ENCODE measurements around the gene XPO5.
A peak's percentile ranks its signal among the peaks of the same experiment; 100 is the strongest.
"Not testable (repeated sequence)": the region's sequence is repeated elsewhere in the genome, so short reads cannot be mapped to it uniquely, and the experiment has no call there.

The XPO5 gene

DNA sequence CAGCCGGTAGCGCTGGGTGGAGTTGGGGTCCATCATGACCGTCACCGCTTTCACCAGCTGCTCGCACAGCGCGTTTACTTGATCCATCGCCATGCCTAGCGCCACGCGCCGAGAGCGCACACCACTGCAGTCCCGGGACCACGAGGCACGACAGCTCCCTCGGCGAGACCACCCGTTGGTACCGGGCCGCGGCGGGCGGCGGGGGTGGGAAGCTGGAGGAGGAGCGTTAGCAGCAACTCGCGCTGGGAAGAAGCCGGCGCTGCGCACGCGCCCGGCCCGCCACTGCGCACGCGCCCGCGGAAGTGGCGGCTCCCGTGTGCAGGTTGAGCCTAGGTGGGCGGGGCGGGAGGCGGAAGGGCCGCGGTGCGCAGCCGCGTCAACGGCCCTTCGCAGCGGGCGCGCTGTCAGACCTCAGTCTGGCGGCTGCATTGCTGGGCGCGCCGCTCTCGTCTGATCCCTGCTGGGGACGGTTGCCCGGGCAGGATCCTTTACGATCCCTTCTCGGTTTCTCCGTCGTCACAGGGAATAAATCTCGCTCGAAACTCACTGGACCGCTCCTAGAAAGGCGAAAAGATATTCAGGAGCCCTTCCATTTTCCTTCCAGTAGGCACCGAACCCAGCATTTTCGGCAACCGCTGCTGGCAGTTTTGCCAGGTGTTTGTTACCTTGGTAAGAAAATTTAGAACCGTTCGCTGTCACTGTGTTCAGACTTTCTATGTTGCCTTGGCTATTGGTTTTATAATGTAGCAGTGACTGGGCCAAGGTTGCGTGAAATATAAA is at the start of gene XPO5, which contains the start of gene POLH:
TSS of gene XPO5 (minus strand) at position 267 of the 780 bp plus-strand sequence. CDS start at position 93, 174 bp downstream.
TSS of gene POLH (plus strand) at position 414 of the 780 bp plus-strand sequence. CDS start 6,135 bp downstream, outside the sequence.
- DNase-seq = peak; percentile 89

DNA sequence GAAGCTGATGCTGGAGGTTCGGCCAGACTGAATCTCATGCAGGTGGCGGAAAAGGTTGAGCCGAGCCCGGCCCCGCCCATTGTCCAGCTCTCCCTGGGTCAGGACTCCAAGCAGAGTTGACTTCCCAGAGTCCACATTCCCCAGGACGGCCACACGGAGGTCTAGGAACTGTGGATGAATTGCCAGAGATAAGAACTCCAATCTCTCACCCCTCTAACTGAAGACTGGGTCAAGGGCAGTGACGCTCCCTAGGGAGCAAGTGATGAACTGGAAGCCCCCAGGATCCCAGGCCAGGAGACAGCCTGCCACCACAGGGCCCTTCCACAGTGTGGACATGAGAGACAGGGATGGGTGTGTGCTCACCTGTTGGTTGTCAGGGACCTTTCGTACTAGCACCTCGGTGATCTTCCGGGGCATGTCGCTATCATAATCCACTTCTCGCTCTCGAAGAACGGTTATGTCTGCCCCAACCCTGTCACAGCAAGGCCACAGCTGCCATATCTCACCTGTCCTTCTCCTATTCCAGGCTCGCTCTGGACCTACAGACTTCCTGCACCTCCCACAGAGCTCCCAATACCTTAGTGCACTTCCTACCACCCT is 49.7 kb upstream of the XPO5 start:
- DNase-seq = no peak

DNA sequence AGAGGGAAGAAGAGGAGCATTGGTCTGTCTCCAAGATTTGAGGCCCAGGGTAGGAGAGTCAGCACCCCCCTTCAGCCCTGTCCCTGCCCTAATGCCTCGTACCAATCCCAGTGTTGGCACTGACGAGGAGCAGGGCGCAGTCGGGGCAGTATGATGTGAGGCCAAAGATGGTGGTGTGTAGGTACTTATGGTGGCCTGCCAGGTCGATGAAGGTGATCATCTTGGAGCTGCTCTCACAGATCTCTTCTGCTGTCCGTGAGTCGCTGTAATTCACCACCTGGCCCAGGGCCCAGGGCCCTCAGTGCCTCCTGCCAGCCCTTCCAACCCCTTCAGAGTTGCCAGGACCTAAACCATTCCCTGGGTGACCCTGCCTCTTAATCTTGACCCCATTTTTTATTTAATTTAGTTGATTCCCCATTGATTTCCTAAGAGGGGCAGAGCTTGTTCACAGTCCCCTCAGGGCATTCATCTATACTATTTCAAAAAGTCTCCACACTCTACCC is 49.0 kb upstream of the XPO5 start:
- DNase-seq = no peak

DNA sequence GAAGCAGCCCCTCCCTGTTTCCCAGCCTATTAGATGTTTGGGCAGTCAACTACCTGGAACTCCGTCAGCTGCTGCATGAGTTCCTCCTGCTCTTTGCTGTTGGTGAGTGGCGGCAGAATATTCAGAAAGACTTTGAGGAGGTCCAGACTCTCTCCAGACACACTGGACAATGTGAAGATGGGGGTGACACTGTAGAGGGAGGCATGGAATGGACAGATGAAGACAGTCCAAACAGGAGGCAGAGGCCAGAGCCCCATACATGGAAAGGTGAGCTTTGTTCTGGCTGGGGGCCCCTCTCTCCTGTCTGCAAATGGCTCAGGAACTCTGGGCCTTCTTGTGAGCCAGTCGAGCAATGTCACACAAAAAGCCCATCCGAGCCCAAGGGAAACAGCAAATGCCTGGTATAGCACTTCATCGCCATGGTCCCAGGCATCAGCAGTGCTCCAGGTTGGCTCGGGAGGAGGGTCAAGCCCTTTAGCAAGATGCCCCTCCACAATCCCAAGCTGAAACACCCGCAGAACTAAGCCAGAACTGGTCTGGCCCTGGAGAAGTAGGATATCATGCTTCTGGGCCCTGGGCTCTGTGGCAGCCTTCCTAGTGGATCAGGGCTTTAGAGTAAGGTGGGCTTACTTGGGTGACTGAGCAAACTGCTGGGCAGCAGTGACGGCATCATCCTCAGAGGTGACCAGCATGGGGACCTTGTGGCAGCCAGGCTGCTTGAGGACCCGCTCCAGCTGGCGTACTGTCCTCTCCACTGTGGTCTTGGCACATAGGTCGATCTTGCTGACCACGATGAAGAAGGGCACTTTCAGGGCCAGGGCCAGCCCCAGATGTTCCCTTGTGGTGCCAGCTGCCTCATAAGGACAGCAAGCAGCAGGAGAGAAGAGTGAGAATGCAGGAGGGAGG is 48.3 kb upstream of the XPO5 start:
- DNase-seq = no peak

DNA sequence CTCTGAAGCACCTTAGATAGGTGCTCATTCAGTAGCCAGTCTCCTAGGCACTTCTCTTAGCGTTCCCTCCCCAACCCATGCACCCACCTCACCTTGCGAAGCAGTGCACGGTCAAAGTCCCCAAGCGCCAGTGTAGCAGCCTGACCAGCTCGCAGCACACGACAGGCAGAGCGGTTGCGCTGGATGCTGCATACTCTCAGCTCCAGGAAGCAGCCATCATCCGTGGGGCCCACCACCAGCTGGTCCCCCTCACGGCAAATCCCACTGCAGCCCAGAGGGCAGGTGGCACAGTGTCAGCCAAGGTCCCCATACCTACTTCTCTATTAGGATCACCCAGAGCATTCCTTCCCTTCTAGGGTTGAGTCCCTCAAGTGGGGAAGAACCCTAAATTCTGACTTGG is 46.7 kb upstream of the XPO5 start:
- no peak for DNase-seq

DNA sequence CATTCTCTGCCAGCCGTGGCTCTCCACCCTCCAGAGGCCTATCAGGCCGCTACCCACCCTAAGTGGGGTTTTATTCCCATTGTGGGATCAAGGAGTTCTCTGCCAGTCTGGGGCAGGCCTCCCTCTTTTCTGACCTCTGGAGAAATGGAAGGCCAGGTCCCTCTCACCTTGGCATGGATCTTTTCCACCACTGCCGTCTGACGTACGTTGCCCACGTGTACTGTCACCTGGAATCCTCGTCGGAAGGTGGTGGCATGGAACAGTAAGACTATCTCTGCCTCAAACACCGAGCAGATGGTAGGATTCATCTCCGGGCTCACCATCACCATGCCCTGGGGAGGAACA is 46.0 kb upstream of the XPO5 start:
- no peak for DNase-seq

DNA sequence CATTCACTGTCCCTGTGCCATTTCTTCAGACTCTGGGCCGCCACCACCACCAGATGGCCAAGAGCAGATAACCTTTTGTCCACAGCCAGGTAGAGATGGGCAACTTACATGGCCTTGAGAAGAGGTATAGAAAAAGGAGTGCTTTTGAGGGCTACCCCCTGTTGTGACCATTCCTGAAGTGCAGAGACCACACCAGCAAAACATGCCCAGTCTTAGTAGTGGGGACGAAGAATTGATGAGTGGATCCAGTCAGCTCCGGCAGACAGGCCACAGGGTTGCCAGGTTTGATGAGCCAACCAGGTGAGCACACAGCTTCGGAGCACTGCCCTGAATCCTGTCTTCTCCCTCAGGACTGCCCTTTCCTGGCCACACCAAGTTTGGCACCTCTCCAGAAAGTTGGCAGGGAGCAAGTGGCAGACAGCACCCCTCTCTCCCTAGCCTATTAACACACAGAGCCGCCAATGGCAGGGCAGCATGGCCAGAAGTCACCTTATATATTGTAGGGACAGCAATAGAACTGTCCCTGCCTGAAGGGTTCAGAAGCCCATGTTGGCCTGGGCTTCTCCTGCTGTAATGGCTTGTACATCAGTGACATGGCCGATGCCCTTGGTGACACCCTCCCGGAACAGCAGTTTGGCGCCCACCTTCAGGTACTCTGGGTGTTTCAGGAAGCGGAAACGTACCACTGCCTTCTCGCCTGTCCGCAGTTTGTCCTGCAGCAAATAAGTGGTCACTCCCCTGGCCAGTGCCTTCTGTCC is 45.4 kb upstream of the XPO5 start:
- DNase-seq = no peak

DNA sequence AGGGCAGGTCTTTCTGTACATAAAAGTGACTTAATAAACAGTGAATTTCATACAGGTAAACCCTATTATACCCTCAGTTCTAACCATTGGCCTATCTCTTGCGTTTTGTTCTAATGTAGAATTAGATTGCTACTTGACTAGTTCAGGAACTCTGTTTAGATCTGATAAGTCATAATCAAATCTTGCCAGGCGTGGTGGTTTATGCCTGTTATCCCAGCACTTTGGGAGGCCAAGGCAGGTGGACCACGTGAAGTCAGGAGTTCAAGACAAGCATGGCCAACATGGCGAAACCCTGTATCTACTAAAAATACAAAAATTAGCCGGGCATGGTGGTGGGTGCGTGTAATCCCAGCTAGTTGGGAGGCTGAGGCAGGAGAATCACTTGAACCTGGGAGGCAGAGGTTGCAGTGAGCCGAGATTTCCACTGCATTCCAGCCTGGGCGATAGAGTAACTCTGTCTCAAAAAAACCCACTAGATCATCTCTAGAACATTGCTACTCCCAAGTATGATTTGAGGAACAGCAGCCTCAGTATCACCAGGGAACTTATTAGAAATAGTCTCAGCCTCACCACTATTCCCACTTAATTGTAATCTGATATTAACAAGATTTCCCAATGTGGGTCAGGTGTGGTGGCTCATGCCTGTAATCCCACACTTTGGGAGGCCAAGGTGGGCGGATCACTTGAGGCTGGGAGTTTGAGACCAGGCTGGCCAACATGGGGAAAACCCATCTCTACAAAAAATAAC is 41.1 kb upstream of the XPO5 start:
- DNase-seq = no peak

DNA sequence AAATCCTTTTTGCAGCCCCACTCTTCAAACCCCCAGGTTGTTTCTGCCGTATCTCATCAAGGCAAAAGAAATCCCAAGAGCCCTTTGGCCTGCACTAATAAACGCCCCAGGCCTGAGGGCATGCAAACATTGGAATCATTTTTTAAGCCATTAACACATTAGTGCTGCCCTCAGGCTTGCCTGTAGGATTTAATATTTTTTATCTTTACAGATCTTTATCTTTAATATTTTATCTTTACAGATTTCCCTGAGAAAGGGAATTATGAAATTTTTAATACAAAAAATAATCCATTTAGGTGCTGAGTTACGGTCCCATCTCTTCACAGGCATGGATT is 38.5 kb upstream of the XPO5 start:
- no peak for DNase-seq

DNA sequence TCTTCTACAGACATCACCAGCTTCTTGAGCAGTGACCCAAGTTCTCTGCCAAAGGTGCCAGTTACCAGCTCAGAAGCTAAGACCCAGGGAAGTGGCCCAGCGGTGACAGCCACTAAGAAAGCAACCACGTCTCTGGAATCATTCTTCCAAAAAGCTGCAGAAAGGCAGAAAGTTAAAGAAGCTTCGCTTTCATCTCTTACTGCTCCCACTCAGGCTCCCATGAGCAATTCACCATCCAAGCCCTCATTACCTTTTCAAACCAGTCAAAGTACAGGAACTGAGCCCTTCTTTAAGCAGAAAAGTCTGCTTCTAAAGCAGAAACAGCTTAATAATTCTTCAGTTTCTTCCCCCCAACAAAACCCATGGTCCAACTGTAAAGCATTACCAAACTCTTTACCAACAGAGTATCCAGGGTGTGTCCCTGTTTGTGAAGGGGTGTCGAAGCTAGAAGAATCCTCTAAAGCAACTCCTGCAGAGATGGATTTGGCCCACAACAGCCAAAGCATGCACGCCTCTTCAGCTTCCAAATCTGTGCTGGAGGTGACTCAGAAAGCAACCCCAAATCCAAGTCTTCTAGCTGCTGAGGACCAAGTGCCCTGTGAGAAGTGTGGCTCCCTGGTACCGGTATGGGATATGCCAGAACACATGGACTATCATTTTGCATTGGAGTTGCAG is 38.0 kb upstream of the XPO5 start:
- no peak for DNase-seq

DNA sequence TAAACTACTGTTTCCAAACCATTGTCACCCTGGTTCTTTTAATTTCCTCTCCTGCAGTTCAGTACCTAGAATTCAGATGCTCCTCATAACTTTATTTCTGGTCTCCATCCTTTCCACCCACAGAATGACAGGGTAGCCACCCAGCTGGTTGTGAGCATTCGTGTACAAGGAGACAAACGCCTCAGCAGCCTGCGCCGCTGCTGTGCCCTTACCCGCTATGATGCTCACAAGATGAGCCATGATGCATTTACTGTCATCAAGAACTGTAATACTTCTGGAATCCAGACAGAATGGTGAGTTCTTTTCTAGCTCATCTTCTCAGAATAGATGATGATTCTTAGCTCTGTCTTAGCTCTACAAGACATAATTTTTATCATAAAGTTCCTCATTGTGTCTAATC is 34.6 kb upstream of the XPO5 start:
- no peak for DNase-seq

DNA sequence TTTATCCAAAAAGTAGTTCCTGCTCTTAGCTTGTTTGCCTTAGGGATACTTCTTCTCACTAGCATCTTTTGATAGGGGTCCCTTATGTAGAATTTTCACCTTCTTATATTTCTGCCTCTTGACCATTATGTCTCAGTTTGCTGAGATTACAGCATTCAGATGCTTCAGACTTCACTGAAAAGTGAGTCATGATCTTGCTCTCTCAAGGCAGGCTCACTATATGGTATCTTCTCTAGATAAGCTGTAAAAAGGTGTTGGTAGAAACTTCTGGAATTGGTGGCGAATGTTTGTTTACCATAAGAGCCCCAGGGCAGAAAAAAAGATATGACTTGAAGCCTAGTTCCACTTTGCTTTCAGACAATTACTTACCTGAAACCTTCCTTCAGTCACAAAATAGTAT is 33.6 kb upstream of the XPO5 start:
- no peak for DNase-seq

DNA sequence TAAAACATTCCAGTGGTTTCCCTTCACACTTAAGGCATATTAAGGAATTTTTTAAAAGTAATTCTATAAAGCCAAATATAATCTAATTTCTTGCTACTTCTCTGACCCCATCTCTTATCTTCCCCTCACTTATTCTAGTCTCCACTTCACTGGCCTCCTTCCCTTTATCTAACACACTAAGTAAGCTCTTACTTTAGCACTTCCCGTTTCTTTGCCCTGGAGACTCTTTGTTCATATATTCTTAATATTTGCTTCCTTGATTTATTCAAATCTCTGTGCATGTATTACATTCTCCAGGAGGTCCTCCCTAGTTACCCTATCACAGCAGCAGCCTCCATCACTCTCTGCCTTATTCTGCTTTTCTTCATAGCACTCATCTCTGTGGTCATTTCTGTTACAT is 33.0 kb upstream of the XPO5 start:
- no peak for DNase-seq

DNA sequence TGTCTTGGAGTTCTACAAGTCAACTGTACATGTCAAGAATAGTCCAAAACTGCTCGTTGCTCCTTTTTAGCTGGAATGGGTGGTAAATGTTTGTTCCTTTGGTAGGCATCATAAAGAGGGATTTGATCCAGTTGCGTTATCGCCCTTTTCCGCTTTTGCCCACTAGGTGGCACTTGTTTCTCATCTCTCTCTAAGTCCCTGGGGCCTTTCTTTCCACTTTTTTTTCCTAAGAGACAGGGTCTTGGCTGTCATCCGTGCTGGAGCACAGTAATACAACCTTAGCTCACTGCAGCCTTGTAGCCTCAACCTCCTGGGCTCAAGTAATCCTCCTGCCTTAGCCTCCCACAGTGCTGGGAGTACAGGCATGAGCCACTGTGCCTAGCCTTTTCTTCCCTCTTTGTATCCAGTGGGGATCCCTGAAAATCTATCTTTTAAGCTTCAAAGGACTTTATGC is 32.5 kb upstream of the XPO5 start:
- DNase-seq = peak; percentile 75

DNA sequence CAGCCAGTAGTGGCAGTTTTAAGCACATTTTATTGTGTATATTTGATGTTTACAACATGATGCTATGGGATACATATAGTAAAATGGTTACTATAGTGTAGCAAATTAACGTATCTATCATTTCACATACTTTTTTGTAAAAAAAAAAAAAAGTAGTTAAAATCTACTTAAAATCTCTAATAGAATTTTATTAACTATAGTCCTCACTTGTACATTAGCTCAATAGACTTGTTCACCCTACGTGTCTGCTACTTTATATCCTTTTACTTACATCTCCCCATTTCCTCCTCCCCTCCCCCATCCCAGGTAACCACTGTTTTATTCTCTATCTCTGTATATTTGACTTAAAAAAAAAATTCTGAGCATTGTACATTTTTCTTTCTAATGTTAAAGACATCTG is 30.2 kb upstream of the XPO5 start:
- no peak for DNase-seq

DNA sequence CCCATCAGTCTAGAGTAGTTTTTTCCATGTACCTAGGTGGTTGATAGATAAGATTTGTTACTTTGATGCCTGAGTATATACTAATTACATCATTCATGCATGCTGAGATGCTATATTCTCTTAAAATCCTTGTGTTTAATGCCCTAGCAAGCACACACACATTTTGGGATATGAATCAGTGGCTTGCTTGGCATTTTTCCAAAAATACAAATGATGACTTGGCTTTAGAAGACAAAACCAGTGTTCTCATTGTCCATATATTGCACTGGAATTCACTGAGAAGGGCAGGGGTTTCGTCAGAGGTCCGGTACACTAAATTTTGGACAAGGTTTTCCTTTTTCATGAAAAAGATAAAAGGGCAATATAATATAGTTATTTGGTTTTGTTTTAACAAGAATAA is 28.3 kb upstream of the XPO5 start:
- DNase-seq = peak; percentile 77

DNA sequence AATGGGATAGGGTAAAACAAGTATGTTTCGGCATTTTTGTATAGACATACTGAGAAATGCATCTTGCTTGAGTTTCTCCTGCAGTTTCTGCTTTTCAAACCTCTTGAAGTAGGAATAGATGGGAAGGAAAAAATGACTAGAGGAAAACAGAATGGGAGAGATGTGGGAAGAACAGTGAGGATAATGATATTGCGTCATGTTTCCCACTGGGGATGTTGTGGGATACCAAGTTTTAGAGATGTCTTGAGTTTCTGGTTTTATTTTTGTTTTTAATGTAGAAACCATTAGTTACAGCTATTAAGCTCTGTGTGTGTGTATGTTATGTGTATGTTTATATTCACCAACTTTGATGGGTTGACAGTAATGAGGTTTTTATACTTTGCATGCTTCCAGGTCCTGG is 24.8 kb upstream of the XPO5 start:
- no peak for DNase-seq

DNA sequence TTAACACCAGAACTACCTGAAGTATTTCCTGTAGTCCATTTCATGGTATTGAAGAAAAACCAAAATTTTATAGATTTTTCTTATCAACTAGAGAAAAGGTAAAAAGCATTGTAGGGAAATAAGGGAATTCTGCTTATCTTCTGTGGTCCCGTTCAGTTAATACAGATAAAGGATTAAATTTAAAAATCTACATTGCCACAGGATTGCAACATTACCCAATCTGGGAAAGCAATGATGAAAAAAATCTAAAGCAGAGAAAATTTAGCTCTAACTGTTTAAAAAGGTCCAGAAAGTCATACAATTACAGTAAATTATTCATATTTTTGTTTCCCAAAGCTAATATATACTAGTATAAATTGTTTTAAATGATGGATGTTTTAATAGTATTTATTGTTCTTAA is 18.1 kb upstream of the XPO5 start:
- no peak for DNase-seq

DNA sequence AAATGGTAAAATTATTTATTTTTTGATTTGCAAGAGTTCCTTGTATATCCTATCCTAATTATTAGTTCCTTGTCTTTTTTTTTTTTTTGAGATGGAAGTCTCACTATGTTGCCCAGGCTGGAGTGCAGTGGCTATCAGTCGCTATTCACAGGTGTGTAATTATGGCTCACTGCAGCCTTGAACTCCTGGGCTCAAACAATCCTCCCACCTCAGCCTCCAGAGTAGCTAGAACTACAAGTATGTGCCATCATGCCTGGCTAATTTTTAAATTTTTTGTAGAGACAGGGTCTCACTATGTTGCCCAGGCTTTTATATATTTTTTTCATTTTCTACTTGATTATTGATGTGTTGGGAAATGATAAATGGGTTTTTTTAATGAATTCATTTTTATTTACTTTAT is 13.7 kb upstream of the XPO5 start:
- not testable (repeated sequence) for DNase-seq

DNA sequence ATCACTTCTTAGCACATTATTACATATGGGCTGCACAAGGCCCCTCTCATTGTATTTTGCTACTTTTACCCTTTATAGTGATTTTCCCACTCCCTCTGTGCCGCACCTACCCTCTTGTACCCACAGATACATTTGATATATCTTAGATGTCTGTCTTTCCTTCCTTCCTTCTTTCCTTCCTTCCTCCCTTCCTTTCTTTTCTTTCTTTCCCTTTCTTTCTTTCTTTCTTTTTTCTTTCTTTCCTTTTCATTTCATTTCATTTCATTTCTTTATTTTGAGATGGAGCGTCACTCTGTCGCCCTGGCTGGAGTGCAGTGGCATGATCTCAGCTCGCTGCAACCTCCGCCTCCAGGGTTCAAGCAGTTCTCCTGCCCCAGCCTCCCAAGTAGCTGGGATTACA is 12.4 kb upstream of the XPO5 start:
- DNase-seq = no peak

DNA sequence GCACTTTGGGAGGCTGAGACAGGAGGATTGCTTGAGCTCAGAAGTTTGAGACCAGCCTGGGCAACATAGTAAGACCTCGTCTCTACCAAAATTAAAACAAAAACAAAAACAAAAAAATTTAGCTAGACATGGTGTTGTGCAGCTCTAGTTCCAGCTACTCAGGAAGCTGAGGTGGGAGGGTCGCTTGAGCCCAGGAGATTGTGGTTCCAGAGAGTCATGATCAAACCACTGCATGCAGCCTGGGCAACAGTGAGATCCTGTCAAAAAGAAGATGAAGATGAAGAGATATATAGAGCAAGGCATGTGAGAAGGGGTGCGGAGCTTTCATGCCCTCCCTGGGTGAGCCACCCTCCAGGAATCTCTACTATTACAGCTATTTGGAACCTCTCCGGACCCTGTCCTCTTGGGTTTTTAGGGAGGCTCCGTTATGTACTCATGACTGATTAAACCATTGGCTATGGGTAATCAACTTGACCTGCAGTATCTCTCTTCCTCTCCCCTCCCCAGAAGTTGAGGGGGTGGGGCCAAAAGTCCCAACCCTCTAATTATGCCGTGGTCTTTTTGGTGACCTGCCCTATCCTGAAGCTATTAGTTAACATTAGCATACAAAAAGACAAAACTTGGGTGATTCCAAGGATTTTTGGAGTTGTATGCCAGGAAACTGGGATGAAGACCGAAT is 9.2 kb upstream of the XPO5 start:
- DNase-seq = peak; percentile 22

Data from fibroblast of skin of right quadriceps (primary cell).